Activated naive CD4-positive, alpha-beta T cell treated with anti-CD3 and anti-CD28 coated beads, Interleukin-2, amount 50 U/mL, for 24 hours (primary cell): Measurements from ENCODE around the gene SAMD11.
A peak's percentile ranks its signal among the peaks of the same experiment; 100 is the strongest.

Experiments used
- H3K27ac Mint-ChIP-seq: one replicate; pipeline ENCODE4 v1.8.0; 2021; ENCODE audit warnings: mild to moderate bottlenecking, mixed read lengths
- H3K27me3 Mint-ChIP-seq: one replicate; pipeline ENCODE4 v1.8.0; 2021; ENCODE audit warnings: mixed read lengths
- H3K36me3 Mint-ChIP-seq: one replicate; pipeline ENCODE4 v1.8.0; 2021; ENCODE audit warnings: mixed read lengths
- H3K4me1 Mint-ChIP-seq: one replicate; pipeline ENCODE4 v1.8.0; 2021; ENCODE audit warnings: mixed read lengths
- H3K4me3 Mint-ChIP-seq: one replicate; pipeline ENCODE4 v1.8.0; 2021; ENCODE audit warnings: mild to moderate bottlenecking, mixed read lengths
- H3K9me3 Mint-ChIP-seq: one replicate; pipeline ENCODE4 v1.8.0; 2021; ENCODE audit warnings: mixed read lengths

Gene SAMD11

GRCh38 chr1:955474-955873 lies 31.8 kb downstream of the SAMD11 start:
- Mint-ChIP-seq H3K27me3 (no peaks in the 10 kb centered on the region), H3K36me3 (peaks cover 20% of the 10 kb centered on the region), H3K4me3 (no peak overlapping the region)

GRCh38 chr1:956636-957035 lies 32.9 kb downstream of the SAMD11 start:
- Mint-ChIP-seq H3K4me1 (peaks cover 13% of the 10 kb centered on the region), H3K27me3 (no peaks in the 10 kb centered on the region), H3K36me3 (peaks cover 15% of the 10 kb centered on the region), H3K9me3 (no peaks in the 10 kb centered on the region), H3K27ac (no peak overlapping the region), H3K4me3 (no peak overlapping the region)

More at GRCh38 chr1:955474-955873, 31.8 kb downstream of the SAMD11 start:
- no peaks in the 10 kb centered on the region for H3K9me3 Mint-ChIP-seq
- H3K4me1 Mint-ChIP-seq: peaks cover 13% of the 10 kb centered on the region
- H3K27ac Mint-ChIP-seq: no peak overlapping the region

- no peaks in the 10 kb centered on the region for H3K9me3 Mint-ChIP-seq
- H3K4me1 Mint-ChIP-seq: peaks cover 13% of the 10 kb centered on the region
- peaks cover 15% of the 10 kb centered on the region for H3K36me3 Mint-ChIP-seq
- no peaks in the 10 kb centered on the region for H3K27me3 Mint-ChIP-seq
- peak within 1 kb of the TSS; percentile 98 for H3K4me3 Mint-ChIP-seq
- peak within 1 kb of the TSS; percentile 70 for H3K27ac Mint-ChIP-seq
These were observed 35.4 kb downstream of the SAMD11 start, which contains the start of gene NOC2L for GRCh38 chr1:958823-959730. Gene NOC2L (minus strand): TSS chr1:959256. CDS start chr1:959240, 16 bp downstream.

GRCh38 chr1:959731-960362 lies 36.1 kb downstream of the SAMD11 start:
- peaks cover 14% of the 10 kb centered on the region for H3K36me3 Mint-ChIP-seq
- H3K27ac Mint-ChIP-seq: peak overlapping the region; percentile 17
- peaks cover 13% of the 10 kb centered on the region for H3K4me1 Mint-ChIP-seq
- H3K9me3 Mint-ChIP-seq: no peaks in the 10 kb centered on the region
- no peaks in the 10 kb centered on the region for H3K27me3 Mint-ChIP-seq
- H3K4me3 Mint-ChIP-seq: peak overlapping the region; percentile 98

GRCh38 chr1:960363-961131 lies 36.8 kb downstream of the SAMD11 start, which contains the start of gene KLHL17:
Gene KLHL17 (plus strand): TSS chr1:960584. CDS start chr1:960694, 110 bp downstream.
- Mint-ChIP-seq H3K27ac (peak within 1 kb of the TSS; percentile 41), H3K27me3 (no peaks in the 10 kb centered on the region)

GRCh38 chr1:961132-961669 lies 37.5 kb downstream of the SAMD11 start:
- no peaks in the 10 kb centered on the region for H3K9me3 Mint-ChIP-seq
- H3K4me3 Mint-ChIP-seq: peak overlapping the region; percentile 69
- peaks cover 13% of the 10 kb centered on the region for H3K4me1 Mint-ChIP-seq
- no peak overlapping the region for H3K27ac Mint-ChIP-seq
- H3K36me3 Mint-ChIP-seq: peaks cover 10% of the 10 kb centered on the region
- no peaks in the 10 kb centered on the region for H3K27me3 Mint-ChIP-seq

More at GRCh38 chr1:960363-961131, 36.8 kb downstream of the SAMD11 start, which contains the start of gene KLHL17:
- Mint-ChIP-seq H3K9me3 (no peaks in the 10 kb centered on the region), H3K36me3 (peaks cover 10% of the 10 kb centered on the region), H3K4me3 (peak within 1 kb of the TSS; percentile 98), H3K4me1 (peaks cover 13% of the 10 kb centered on the region)

GRCh38 chr1:962381-963300 lies 38.9 kb downstream of the SAMD11 start:
- peak overlapping the region; percentile 69 for H3K4me3 Mint-ChIP-seq
- peaks cover 9% of the 10 kb centered on the region for H3K4me1 Mint-ChIP-seq
- H3K27ac Mint-ChIP-seq: no peak overlapping the region
- H3K9me3 Mint-ChIP-seq: no peaks in the 10 kb centered on the region
- peaks cover 5% of the 10 kb centered on the region for H3K36me3 Mint-ChIP-seq
- no peaks in the 10 kb centered on the region for H3K27me3 Mint-ChIP-seq

GRCh38 chr1:963301-963651 lies 39.6 kb downstream of the SAMD11 start:
- Mint-ChIP-seq H3K27me3 (peaks cover under 1% of the 10 kb centered on the region), H3K27ac (no peak overlapping the region), H3K4me1 (peaks cover 4% of the 10 kb centered on the region), H3K4me3 (no peak overlapping the region), H3K36me3 (peaks cover 3% of the 10 kb centered on the region), H3K9me3 (no peaks in the 10 kb centered on the region)

GRCh38 chr1:963746-964525 lies 40.2 kb downstream of the SAMD11 start:
- no peaks in the 10 kb centered on the region for H3K4me1 Mint-ChIP-seq
- no peak overlapping the region for H3K27ac Mint-ChIP-seq
- no peaks in the 10 kb centered on the region for H3K9me3 Mint-ChIP-seq
- peaks cover 1% of the 10 kb centered on the region for H3K36me3 Mint-ChIP-seq
- H3K27me3 Mint-ChIP-seq: peaks cover 3% of the 10 kb centered on the region
- no peak overlapping the region for H3K4me3 Mint-ChIP-seq

- H3K4me3 Mint-ChIP-seq: no peak overlapping the region
- H3K36me3 Mint-ChIP-seq: peaks cover 1% of the 10 kb centered on the region
- H3K4me1 Mint-ChIP-seq: no peaks in the 10 kb centered on the region
These were observed 41.2 kb downstream of the SAMD11 start for GRCh38 chr1:964691-965525.

GRCh38 chr1:965526-966134 lies 41.9 kb downstream of the SAMD11 start:
- peak overlapping the region; percentile 30 for H3K4me3 Mint-ChIP-seq
- peaks cover 1% of the 10 kb centered on the region for H3K36me3 Mint-ChIP-seq
- no peak overlapping the region for H3K27ac Mint-ChIP-seq
- no peaks in the 10 kb centered on the region for H3K9me3 Mint-ChIP-seq
- no peaks in the 10 kb centered on the region for H3K4me1 Mint-ChIP-seq
- peaks cover 6% of the 10 kb centered on the region for H3K27me3 Mint-ChIP-seq

More at GRCh38 chr1:964691-965525, 41.2 kb downstream of the SAMD11 start:
- H3K9me3 Mint-ChIP-seq: no peaks in the 10 kb centered on the region
- H3K27me3 Mint-ChIP-seq: peaks cover 6% of the 10 kb centered on the region
- H3K27ac Mint-ChIP-seq: no peak overlapping the region

GRCh38 chr1:966135-966703 lies 42.5 kb downstream of the SAMD11 start, which contains the start of gene PLEKHN1:
Gene PLEKHN1 (plus strand): TSS chr1:966482. CDS start chr1:966532, 50 bp downstream.
- H3K36me3 Mint-ChIP-seq: peaks cover 1% of the 10 kb centered on the region
- no peaks in the 10 kb centered on the region for H3K9me3 Mint-ChIP-seq
- no peaks in the 10 kb centered on the region for H3K4me1 Mint-ChIP-seq
- peak within 1 kb of the TSS; percentile 84 for H3K4me3 Mint-ChIP-seq
- no peak within 1 kb of the TSS for H3K27ac Mint-ChIP-seq
- peaks cover 6% of the 10 kb centered on the region for H3K27me3 Mint-ChIP-seq
